PFSK-1 (cell line): ENCODE measurements around the gene OR8A1.

Experiments
- FOXP2 ChIP-seq: optimal IDR thresholded peaks from 2 replicates; pipeline ENCODE3; 2011; ENCODE audit warnings: borderline replicate concordance, control low read depth, inconsistent platforms; ENCODE audit not compliant: insufficient read depth; ENCODE audit errors: extremely low read length, extremely low read depth
- POLR2AphosphoS5 ChIP-seq: IDR thresholded peaks from 2 replicates; pipeline ENCODE4 v1.6.1; 2012; ENCODE audit warnings: low read depth, mild to moderate bottlenecking, control low read depth, low read length, moderate library complexity
- SIN3A ChIP-seq: IDR thresholded peaks from 2 replicates; pipeline ENCODE4 v1.6.1; 2012; ENCODE audit warnings: mild to moderate bottlenecking, low read length, moderate library complexity, borderline replicate concordance; ENCODE audit not compliant: insufficient read depth
- TAF1 ChIP-seq: IDR thresholded peaks from 2 replicates; pipeline ENCODE4 v1.6.1; 2012; ENCODE audit warnings: low read length, control low read depth, borderline replicate concordance; ENCODE audit not compliant: insufficient read depth
- TF ChIP-seq, protein P1 (sequence below), 2 experiments: IDR thresholded peaks; 2 replicates each; pipeline versions ENCODE4 v1.6.1 to v1.8.0; 2011 to 2012; ENCODE audit warnings: low read depth in 2 of 2, low read length in 2 of 2, control low read depth in 1 of 2, inconsistent platforms in 1 of 2, mild to moderate bottlenecking in 1 of 2, moderate library complexity in 1 of 2; ENCODE audit not compliant: insufficient read depth in 1 of 2

Gene OR8A1

DNA sequence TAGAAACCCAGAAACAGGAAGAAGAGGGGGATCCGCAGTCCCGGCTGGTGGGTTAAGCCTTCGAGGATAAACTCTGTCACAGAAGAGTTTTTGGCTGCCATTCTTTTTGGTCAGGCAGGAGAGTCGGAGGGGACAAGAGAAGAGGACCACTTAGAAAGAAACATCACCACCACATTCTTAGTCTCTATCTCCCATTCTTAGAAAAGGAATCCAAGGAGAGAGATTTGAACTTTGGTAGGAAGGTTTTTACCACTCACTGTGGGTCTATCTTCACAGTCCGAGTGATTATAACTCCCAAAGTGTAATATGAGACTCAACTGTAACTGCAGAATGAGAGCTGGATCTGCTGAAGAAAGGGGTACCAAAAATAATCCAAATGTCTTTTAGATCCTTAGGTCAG, 26.2 kb upstream of the OR8A1 start, which contains the start of gene OR8B12:
TSS of gene OR8B12 (minus strand) at position 101 of the 400 bp plus-strand sequence. CDS start at position 101, 0 bp downstream.
- no peak for TF ChIP-seq FOXP2
- no peak for TF ChIP-seq TAF1
- no peak for TF ChIP-seq POLR2AphosphoS5
- no peak for TF ChIP-seq SIN3A
- TF ChIP-seq, protein P1, sequence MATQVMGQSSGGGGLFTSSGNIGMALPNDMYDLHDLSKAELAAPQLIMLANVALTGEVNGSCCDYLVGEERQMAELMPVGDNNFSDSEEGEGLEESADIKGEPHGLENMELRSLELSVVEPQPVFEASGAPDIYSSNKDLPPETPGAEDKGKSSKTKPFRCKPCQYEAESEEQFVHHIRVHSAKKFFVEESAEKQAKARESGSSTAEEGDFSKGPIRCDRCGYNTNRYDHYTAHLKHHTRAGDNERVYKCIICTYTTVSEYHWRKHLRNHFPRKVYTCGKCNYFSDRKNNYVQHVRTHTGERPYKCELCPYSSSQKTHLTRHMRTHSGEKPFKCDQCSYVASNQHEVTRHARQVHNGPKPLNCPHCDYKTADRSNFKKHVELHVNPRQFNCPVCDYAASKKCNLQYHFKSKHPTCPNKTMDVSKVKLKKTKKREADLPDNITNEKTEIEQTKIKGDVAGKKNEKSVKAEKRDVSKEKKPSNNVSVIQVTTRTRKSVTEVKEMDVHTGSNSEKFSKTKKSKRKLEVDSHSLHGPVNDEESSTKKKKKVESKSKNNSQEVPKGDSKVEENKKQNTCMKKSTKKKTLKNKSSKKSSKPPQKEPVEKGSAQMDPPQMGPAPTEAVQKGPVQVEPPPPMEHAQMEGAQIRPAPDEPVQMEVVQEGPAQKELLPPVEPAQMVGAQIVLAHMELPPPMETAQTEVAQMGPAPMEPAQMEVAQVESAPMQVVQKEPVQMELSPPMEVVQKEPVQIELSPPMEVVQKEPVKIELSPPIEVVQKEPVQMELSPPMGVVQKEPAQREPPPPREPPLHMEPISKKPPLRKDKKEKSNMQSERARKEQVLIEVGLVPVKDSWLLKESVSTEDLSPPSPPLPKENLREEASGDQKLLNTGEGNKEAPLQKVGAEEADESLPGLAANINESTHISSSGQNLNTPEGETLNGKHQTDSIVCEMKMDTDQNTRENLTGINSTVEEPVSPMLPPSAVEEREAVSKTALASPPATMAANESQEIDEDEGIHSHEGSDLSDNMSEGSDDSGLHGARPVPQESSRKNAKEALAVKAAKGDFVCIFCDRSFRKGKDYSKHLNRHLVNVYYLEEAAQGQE (IDR thresholded peaks at IDR 0.05; ENCODE audit: insufficient read depth in 1 of 2, low read depth in 2 of 2, low read length in 2 of 2), result no peak

GRCh38 chr11:124551189-124551588, 18.6 kb upstream of the OR8A1 start:
- TF ChIP-seq POLR2AphosphoS5, result no peak
- no peak for TF ChIP-seq SIN3A
- no peak for TF ChIP-seq FOXP2
- TF ChIP-seq TAF1, result no peak
- TF ChIP-seq, protein P1 (IDR thresholded peaks at IDR 0.05; ENCODE audit: insufficient read depth in 1 of 2, low read depth in 2 of 2, low read length in 2 of 2), result no peak

DNA sequence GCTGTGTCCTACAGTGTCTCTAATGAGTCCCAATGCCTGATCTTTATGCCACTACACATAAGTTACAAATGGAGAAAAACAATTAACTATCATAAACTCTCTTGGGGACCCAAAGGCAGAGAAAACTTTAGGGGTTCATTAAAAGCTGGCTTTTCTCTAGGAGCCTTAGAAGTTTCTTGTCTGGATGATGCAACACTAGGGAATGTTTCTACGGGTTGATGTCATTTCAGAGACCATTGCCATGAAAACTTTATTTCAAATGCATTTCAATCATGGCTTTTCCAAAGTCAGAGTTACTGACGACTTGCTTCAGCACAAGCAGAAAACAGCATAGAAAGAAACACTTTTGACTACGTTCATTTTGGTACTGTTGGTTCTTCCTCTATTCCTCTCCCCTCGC, 17.8 kb upstream of the OR8A1 start:
- TF ChIP-seq FOXP2, result no peak
- TF ChIP-seq SIN3A, result no peak
- TF ChIP-seq POLR2AphosphoS5, result no peak
- no peak for TF ChIP-seq TAF1
- TF ChIP-seq, protein P1 (IDR thresholded peaks at IDR 0.05; ENCODE audit: insufficient read depth in 1 of 2, low read depth in 2 of 2, low read length in 2 of 2), result no peak

GRCh38 chr11:124556828-124557227, 13.0 kb upstream of the OR8A1 start:
- TF ChIP-seq FOXP2 (no peak), TAF1 (no peak), SIN3A (no peak), POLR2AphosphoS5 (no peak)
- TF ChIP-seq, protein P1 (IDR thresholded peaks at IDR 0.05; ENCODE audit: insufficient read depth in 1 of 2, low read depth in 2 of 2, low read length in 2 of 2), result no peak

GRCh38 chr11:124570160-124570559, 363 bp downstream of the OR8A1 start:
- TF ChIP-seq SIN3A, result no peak
- no peak for TF ChIP-seq POLR2AphosphoS5
- TF ChIP-seq TAF1, result no peak
- no peak for TF ChIP-seq FOXP2
- TF ChIP-seq, protein P1 (IDR thresholded peaks at IDR 0.05; ENCODE audit: insufficient read depth in 1 of 2, low read depth in 2 of 2, low read length in 2 of 2), result no peak
